ENCODE data around the gene DDX43. TPM values are rescaled to one million over a fixed set of nuclear protein-coding genes. Genes with fewer than 3 reads are reported as not detected.

The DDX43 gene
- polyA plus RNA-seq, 1 donor from 2014 or later: not detected

DNA sequence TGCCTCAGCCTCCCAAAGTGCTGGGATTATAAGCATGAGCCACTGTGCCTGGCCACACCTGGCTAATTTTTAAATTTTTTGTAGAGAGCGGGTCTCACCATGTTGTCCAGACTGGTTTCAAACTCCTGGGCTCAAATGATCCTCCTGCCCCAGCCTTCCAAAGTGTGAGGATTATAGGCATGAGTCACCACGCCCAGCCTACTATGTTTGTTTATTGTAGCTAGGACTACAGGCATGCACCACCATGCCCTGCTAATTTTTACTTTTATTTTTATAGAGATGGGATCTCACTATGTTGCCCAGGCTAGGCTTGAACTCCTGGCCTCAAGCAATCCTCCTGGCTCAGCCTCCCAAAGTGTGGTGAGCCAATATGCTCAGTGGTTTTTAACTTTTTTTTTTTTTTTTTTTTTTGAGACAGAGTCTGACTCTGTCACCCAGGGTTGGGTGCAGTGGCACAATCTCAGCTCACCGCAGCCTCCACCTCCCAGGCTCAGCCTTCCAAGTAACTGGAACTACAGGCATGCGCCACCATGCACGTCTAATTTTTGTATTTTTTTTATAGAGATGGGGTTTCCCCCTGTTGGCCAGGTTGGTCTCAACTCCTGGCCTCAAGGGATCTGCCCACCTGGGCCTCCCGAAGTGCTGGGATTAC lies 12.0 kb upstream of the DDX43 start:
- no peaks in the 10 kb centered on the region for H3K9me3 ChIP-seq (ENCODE audit: low read length)

DNA sequence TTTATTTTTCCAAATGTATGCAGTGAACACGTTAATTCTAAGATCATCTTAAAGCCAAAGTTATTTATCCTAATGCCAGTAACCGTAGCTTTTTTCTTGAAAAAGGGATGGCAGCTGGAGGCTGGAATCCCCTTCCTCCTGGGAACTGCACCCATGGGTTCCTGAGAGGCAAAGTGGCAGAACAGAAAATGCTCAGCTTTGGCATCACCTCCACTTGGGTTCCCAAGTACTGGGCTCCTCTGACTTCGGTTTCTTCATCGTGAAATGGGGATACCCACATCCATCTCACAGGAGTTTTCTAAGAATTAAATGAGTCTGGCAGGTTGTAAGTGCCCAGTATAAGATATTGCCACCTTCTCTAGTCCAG lies 6.2 kb upstream of the DDX43 start:
- H3K4me3 ChIP-seq (ENCODE audit: low read length): peak overlapping the region; percentile 59
- TF ChIP-seq POLR2AphosphoS5 (IDR thresholded peaks at IDR 0.05) (no peak), MXI1 (conservative IDR thresholded peaks at IDR 0.05; ENCODE audit: poor library complexity, severe bottlenecking) (no peak), EP300 (conservative IDR thresholded peaks at IDR 0.05; ENCODE audit: poor library complexity, severe bottlenecking) (no peak)
- TF ChIP-seq, protein P1, sequence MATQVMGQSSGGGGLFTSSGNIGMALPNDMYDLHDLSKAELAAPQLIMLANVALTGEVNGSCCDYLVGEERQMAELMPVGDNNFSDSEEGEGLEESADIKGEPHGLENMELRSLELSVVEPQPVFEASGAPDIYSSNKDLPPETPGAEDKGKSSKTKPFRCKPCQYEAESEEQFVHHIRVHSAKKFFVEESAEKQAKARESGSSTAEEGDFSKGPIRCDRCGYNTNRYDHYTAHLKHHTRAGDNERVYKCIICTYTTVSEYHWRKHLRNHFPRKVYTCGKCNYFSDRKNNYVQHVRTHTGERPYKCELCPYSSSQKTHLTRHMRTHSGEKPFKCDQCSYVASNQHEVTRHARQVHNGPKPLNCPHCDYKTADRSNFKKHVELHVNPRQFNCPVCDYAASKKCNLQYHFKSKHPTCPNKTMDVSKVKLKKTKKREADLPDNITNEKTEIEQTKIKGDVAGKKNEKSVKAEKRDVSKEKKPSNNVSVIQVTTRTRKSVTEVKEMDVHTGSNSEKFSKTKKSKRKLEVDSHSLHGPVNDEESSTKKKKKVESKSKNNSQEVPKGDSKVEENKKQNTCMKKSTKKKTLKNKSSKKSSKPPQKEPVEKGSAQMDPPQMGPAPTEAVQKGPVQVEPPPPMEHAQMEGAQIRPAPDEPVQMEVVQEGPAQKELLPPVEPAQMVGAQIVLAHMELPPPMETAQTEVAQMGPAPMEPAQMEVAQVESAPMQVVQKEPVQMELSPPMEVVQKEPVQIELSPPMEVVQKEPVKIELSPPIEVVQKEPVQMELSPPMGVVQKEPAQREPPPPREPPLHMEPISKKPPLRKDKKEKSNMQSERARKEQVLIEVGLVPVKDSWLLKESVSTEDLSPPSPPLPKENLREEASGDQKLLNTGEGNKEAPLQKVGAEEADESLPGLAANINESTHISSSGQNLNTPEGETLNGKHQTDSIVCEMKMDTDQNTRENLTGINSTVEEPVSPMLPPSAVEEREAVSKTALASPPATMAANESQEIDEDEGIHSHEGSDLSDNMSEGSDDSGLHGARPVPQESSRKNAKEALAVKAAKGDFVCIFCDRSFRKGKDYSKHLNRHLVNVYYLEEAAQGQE (IDR thresholded peaks at IDR 0.05; ENCODE audit: borderline replicate concordance): no peak
- TF ChIP-seq, protein P2, sequence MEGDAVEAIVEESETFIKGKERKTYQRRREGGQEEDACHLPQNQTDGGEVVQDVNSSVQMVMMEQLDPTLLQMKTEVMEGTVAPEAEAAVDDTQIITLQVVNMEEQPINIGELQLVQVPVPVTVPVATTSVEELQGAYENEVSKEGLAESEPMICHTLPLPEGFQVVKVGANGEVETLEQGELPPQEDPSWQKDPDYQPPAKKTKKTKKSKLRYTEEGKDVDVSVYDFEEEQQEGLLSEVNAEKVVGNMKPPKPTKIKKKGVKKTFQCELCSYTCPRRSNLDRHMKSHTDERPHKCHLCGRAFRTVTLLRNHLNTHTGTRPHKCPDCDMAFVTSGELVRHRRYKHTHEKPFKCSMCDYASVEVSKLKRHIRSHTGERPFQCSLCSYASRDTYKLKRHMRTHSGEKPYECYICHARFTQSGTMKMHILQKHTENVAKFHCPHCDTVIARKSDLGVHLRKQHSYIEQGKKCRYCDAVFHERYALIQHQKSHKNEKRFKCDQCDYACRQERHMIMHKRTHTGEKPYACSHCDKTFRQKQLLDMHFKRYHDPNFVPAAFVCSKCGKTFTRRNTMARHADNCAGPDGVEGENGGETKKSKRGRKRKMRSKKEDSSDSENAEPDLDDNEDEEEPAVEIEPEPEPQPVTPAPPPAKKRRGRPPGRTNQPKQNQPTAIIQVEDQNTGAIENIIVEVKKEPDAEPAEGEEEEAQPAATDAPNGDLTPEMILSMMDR (IDR thresholded peaks at IDR 0.05; ENCODE audit: poor library complexity, severe bottlenecking): no peak
- H3K9ac ChIP-seq (ENCODE audit: low read length): no peak overlapping the region
- H4K20me1 ChIP-seq (ENCODE audit: insufficient read depth): no peaks in the 10 kb centered on the region
- no peaks in the 10 kb centered on the region for H3K9me2 ChIP-seq (ENCODE audit: insufficient read depth, low read length)
- H3F3A ChIP-seq (ENCODE audit: insufficient read depth, low read length, poor library complexity, severe bottlenecking): no peaks in the 10 kb centered on the region
- H2AFZ ChIP-seq (ENCODE audit: low read depth, low read length): no peak overlapping the region
- no peaks in the 10 kb centered on the region for H3K36me3 ChIP-seq (ENCODE audit: insufficient read depth, low read length)
- H3K27ac ChIP-seq (ENCODE audit: low read length): no peak overlapping the region
- no peak overlapping the region for H3K4me2 ChIP-seq (ENCODE audit: low read length)
- no peaks in the 10 kb centered on the region for H3K79me2 ChIP-seq (replicated peaks; ENCODE audit: insufficient read depth, low read length)
- no peaks in the 10 kb centered on the region for H3K9me3 ChIP-seq (ENCODE audit: low read length)
- H3K27me3 ChIP-seq (ENCODE audit: insufficient read depth, low read depth, low read length): peaks cover 13% of the 10 kb centered on the region

More for the DNA sequence above, 12.0 kb upstream of the DDX43 start:
- no peaks in the 10 kb centered on the region for H3K27me3 ChIP-seq (ENCODE audit: insufficient read depth, low read depth, low read length)
- no peaks in the 10 kb centered on the region for H3K36me3 ChIP-seq (ENCODE audit: insufficient read depth, low read length)
- no peaks in the 10 kb centered on the region for H3K79me2 ChIP-seq (replicated peaks; ENCODE audit: insufficient read depth, low read length)
- no peaks in the 10 kb centered on the region for H4K20me1 ChIP-seq (ENCODE audit: insufficient read depth)
- H3K9ac ChIP-seq (ENCODE audit: low read length): no peak overlapping the region
- H3F3A ChIP-seq (ENCODE audit: insufficient read depth, low read length, poor library complexity, severe bottlenecking): no peaks in the 10 kb centered on the region
- H3K9me2 ChIP-seq (ENCODE audit: insufficient read depth, low read length): no peaks in the 10 kb centered on the region
- H2AFZ ChIP-seq (ENCODE audit: low read depth, low read length): no peak overlapping the region
- H3K27ac ChIP-seq (ENCODE audit: low read length): no peak overlapping the region
- H3K4me3 ChIP-seq (ENCODE audit: low read length): no peak overlapping the region
- TF ChIP-seq EZH2 (IDR thresholded peaks at IDR 0.05; ENCODE audit: borderline replicate concordance, insufficient read depth, low read length, poor library complexity, severe bottlenecking) (no peak), RAD21 (conservative IDR thresholded peaks at IDR 0.05) (no peak), MXI1 (conservative IDR thresholded peaks at IDR 0.05; ENCODE audit: poor library complexity, severe bottlenecking) (no peak), SMC3 (conservative IDR thresholded peaks at IDR 0.05; ENCODE audit: poor library complexity) (no peak), EP300 (conservative IDR thresholded peaks at IDR 0.05; ENCODE audit: poor library complexity, severe bottlenecking) (no peak), TAF1 (IDR thresholded peaks at IDR 0.05; ENCODE audit: low read depth) (no peak), POLR2AphosphoS5 (IDR thresholded peaks at IDR 0.05) (no peak)
- TF ChIP-seq, protein P2 (IDR thresholded peaks at IDR 0.05; ENCODE audit: poor library complexity, severe bottlenecking): no peak
- TF ChIP-seq, protein P1 (IDR thresholded peaks at IDR 0.05; ENCODE audit: borderline replicate concordance): no peak
- H3K4me2 ChIP-seq (ENCODE audit: low read length): no peak overlapping the region
